ENCODE measurements around the gene COL1A2. TPM values are rescaled to one million over a fixed set of nuclear protein-coding genes. Genes with fewer than 3 reads are reported as not detected.

The COL1A2 gene
- total and polyA plus RNA-seq, 2 of the 8 experiments (the other 6 are each of a cell fraction or from before 2014, with no cell fraction given), result 45.2 to 87.2 TPM

DNA sequence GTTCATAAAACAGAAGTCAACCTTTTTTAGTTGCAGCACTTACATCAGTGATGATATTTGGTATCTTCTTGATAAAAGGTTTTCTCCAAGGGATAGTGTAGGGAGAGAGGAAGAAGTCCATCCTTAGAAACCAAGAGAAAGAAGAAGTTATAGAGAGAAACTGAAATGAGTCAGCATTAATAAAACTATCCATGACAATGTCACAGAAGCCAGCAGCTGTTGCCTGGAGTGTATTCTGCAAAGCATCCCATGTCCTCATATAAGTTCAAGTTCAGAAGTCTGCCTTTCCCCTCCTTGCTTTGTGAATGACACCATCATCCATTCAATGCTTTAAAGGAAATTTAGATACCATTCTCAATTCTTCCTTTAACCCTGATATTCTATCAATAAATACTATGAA lies 14.4 kb upstream of the COL1A2 start:
- Histone ChIP-seq H3K14ac (ENCODE audit: insufficient read length) (no peak overlapping the region), H4K91ac (replicated peaks; ENCODE audit: insufficient read length, low read length) (no peak overlapping the region), H4K5ac (ENCODE audit: insufficient read length, low read depth, low read length) (no peak overlapping the region), H3K27me3 (replicated peaks in 1 of 4; ENCODE audit: control insufficient read depth in 3 of 4, extremely low read depth in 1 of 4, insufficient read depth in 3 of 4, low read length in 3 of 4) (no peaks in the 10 kb centered on the region), H3K79me1 (ENCODE audit: low read depth, low read length) (no peaks in the 10 kb centered on the region), H2AK5ac (ENCODE audit: low read depth, low read length) (no peak overlapping the region), H3K56ac (replicated peaks; ENCODE audit: insufficient read length, low read depth, low read length) (no peak overlapping the region), H3K9me3 (ENCODE audit: insufficient read depth in 2 of 2, low read depth in 1 of 2, low read length in 1 of 2) (no peaks in the 10 kb centered on the region), H3K36me3 (ENCODE audit: control insufficient read depth in 2 of 4, insufficient read depth in 4 of 4, low read length in 3 of 4) (no peaks in the 10 kb centered on the region), H2AFZ (ENCODE audit: low read length) (no peak overlapping the region), H3K27ac (ENCODE audit: low read depth, low read length) (no peak overlapping the region), H3K9ac (replicated peaks in 1 of 4; ENCODE audit: extremely low read depth in 1 of 4, low read depth in 3 of 4, low read length in 3 of 4) (no peak overlapping the region), H3K4me2 (ENCODE audit: insufficient read depth in 1 of 2, low read depth in 2 of 2, low read length in 2 of 2) (no peak overlapping the region), H2BK12ac (ENCODE audit: low read depth, low read length) (no peak overlapping the region), H4K8ac (ENCODE audit: extremely low read depth, insufficient read depth, low read length) (no peak overlapping the region), H4K20me1 (replicated peaks in 1 of 2; ENCODE audit: control insufficient read depth in 1 of 2, insufficient read depth in 2 of 2, low read length in 2 of 2) (no peaks in the 10 kb centered on the region), H2BK120ac (replicated peaks; ENCODE audit: low read depth, low read length) (no peak overlapping the region), H3K4me1 (replicated peaks in 1 of 4; ENCODE audit: control insufficient read depth in 3 of 4, insufficient read depth in 4 of 4, low read length in 3 of 4) (peaks cover 0 to 10% (median 6%) of the 10 kb centered on the region in 4 experiments; a peak in 5 of 7 replicates), H2BK15ac (ENCODE audit: low read length) (no peak overlapping the region), H3K4me3 (ENCODE audit: extremely low read depth in 1 of 4, insufficient read depth in 2 of 4, low read depth in 3 of 4, low read length in 4 of 4) (no peak overlapping the region), H2BK5ac (ENCODE audit: low read depth, low read length) (no peak overlapping the region), H3K23ac (ENCODE audit: insufficient read length) (no peak overlapping the region), H3K4ac (replicated peaks; ENCODE audit: insufficient read length, low read depth, low read length) (no peak overlapping the region), H3K79me2 (ENCODE audit: control insufficient read depth in 1 of 2, insufficient read depth in 2 of 2, low read length in 2 of 2) (no peaks in the 10 kb centered on the region), H3K23me2 (ENCODE audit: low read depth, low read length) (no peaks in the 10 kb centered on the region), H3K18ac (ENCODE audit: extremely low read depth, low read length) (no peak overlapping the region), H2BK20ac (ENCODE audit: low read length) (no peak overlapping the region)
- DNase-seq (ENCODE audit: low read depth in 1 of 2, low spot score in 2 of 2) (no peak), FAIRE-seq (no peak)
- ChIA-PET POLR2A (ENCODE audit: partially characterized antibody) (interaction anchor here (1.0 kb wide), 1 partner anchor 14 kb away, joined by 3 read pairs; no protein-coding TSS in a partner anchor), CTCF (ENCODE audit: partially characterized antibody) (interaction anchor here (0.7 to 2.3 kb wide), 4 partner anchors 15 to 84 kb away, joined by 3 to 9 read pairs (median 3); partner anchors contain the start of gene COL1A2)
- TF ChIP-seq CHD2 (IDR thresholded peaks at IDR 0.05; ENCODE audit: low read length) (no peak), SP4 (IDR thresholded peaks at IDR 0.05; ENCODE audit: low read length) (no peak), RNF2 (IDR thresholded peaks at IDR 0.05; ENCODE audit: borderline replicate concordance, low read depth, low read length, missing control alignments, poor library complexity, severe bottlenecking) (no peak), JUN (IDR thresholded peaks at IDR 0.05; ENCODE audit: low read depth, low read length) (no peak)
- TF ChIP-seq, protein P1, sequence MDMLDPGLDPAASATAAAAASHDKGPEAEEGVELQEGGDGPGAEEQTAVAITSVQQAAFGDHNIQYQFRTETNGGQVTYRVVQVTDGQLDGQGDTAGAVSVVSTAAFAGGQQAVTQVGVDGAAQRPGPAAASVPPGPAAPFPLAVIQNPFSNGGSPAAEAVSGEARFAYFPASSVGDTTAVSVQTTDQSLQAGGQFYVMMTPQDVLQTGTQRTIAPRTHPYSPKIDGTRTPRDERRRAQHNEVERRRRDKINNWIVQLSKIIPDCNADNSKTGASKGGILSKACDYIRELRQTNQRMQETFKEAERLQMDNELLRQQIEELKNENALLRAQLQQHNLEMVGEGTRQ (IDR thresholded peaks at IDR 0.05; ENCODE audit: low read length), result no peak
